Ectodermal cell (in vitro differentiated cells): ENCODE data around the gene PARP3.
"Not testable (repeated sequence)": the region's sequence is repeated elsewhere in the genome, so short reads cannot be mapped to it uniquely, and the experiment has no call there.

Experiments used
- H3K27ac ChIP-seq: 2 replicates; pipeline ENCODE4 v1.7.0; 2013; ENCODE audit warnings: mild to moderate bottlenecking, low read depth, low read length; ENCODE audit not compliant: insufficient read depth, poor library complexity, severe bottlenecking
- H3K27me3 ChIP-seq: 2 replicates; pipeline ENCODE4 v1.7.0; 2013; ENCODE audit warnings: mild to moderate bottlenecking, low read length; ENCODE audit not compliant: insufficient read depth, control insufficient read depth, poor library complexity, severe bottlenecking
- H3K36me3 ChIP-seq: one replicate; pipeline ENCODE4 v1.7.0; 2013; ENCODE audit warnings: low read length; ENCODE audit not compliant: control insufficient read depth, insufficient read depth
- H3K4me1 ChIP-seq: one replicate; pipeline ENCODE4 v1.7.0; 2013; ENCODE audit warnings: low read length; ENCODE audit not compliant: control insufficient read depth, insufficient read depth
- H3K4me3 ChIP-seq: 2 replicates; pipeline ENCODE4 v1.7.0; 2013; ENCODE audit warnings: low read depth, low read length, control low read depth; ENCODE audit not compliant: insufficient read depth
- H3K9me3 ChIP-seq: 2 replicates; pipeline ENCODE4 v1.7.0; 2013; ENCODE audit warnings: mild to moderate bottlenecking, low read length, moderate library complexity; ENCODE audit not compliant: control insufficient read depth
- WGBS, 2 experiments: methylation state at CpG; one replicate each; pipeline ENCODE4 v1.1.7; 2013; ENCODE audit warnings: missing lambda C conversion rate in 2 of 2; 5-methylcytosine and 5-hydroxymethylcytosine counted together

The PARP3 gene

GRCh38 chr3:51985063-51985462 lies 42.9 kb downstream of the PARP3 start:
- no peak overlapping the region for H3K4me3 ChIP-seq
- H3K27me3 ChIP-seq: no peaks in the 10 kb centered on the region
- H3K4me1 ChIP-seq: peaks cover 15% of the 10 kb centered on the region
- no peaks in the 10 kb centered on the region for H3K9me3 ChIP-seq
- no peaks in the 10 kb centered on the region for H3K36me3 ChIP-seq
- no peak overlapping the region for H3K27ac ChIP-seq
- WGBS, 2 experiments: 92 to 93% methylated on average over 6 of the region's 6 CpGs

- Histone ChIP-seq H3K27me3 (no peaks in the 10 kb centered on the region), H3K4me3 (no peak overlapping the region), H3K4me1 (peaks cover 15% of the 10 kb centered on the region), H3K36me3 (no peaks in the 10 kb centered on the region), H3K9me3 (no peaks in the 10 kb centered on the region), H3K27ac (no peak overlapping the region)
- 87 to 93% methylated on average over 12 of the region's 12 CpGs for WGBS, 2 experiments
Measured at GRCh38 chr3:51986010-51986947, 44.1 kb downstream of the PARP3 start.

- H3K27me3 ChIP-seq: no peaks in the 10 kb centered on the region
- H3K36me3 ChIP-seq: peaks cover 7% of the 10 kb centered on the region
- H3K27ac ChIP-seq: no peak overlapping the region
- WGBS, 2 experiments: 95 to 96% methylated on average over 7 of the region's 7 CpGs
- H3K4me1 ChIP-seq: peaks cover 12% of the 10 kb centered on the region
- H3K4me3 ChIP-seq: no peak overlapping the region
- H3K9me3 ChIP-seq: no peaks in the 10 kb centered on the region
Measured at GRCh38 chr3:51987568-51987967, 45.4 kb downstream of the PARP3 start.

- WGBS, 2 experiments: 88 to 91% methylated on average over 15 of the region's 15 CpGs
- peaks cover 10% of the 10 kb centered on the region for H3K4me1 ChIP-seq
- H3K27me3 ChIP-seq: no peaks in the 10 kb centered on the region
- no peak overlapping the region for H3K4me3 ChIP-seq
- H3K36me3 ChIP-seq: peaks cover 15% of the 10 kb centered on the region
- no peaks in the 10 kb centered on the region for H3K9me3 ChIP-seq
- no peak overlapping the region for H3K27ac ChIP-seq
Measured at GRCh38 chr3:51988286-51989146, 46.4 kb downstream of the PARP3 start.

GRCh38 chr3:51990501-51990971 lies 48.4 kb downstream of the PARP3 start:
- H3K36me3 ChIP-seq: peaks cover 26% of the 10 kb centered on the region
- not testable (repeated sequence) for H3K27ac ChIP-seq, H3K27me3 ChIP-seq, H3K9me3 ChIP-seq, H3K4me3 ChIP-seq, H3K4me1 ChIP-seq
- WGBS, 2 experiments: 95% methylated on average over 38 of the region's 38 CpGs

- Histone ChIP-seq H3K36me3 (peaks cover 26% of the 10 kb centered on the region), H3K27me3 (no peaks in the 10 kb centered on the region), H3K4me1 (peaks cover 8% of the 10 kb centered on the region), H3K9me3 (no peaks in the 10 kb centered on the region), H3K4me3 (no peak overlapping the region), H3K27ac (no peak overlapping the region)
- 94 to 96% methylated on average over 3 of the region's 3 CpGs for WGBS, 2 experiments
Measured at GRCh38 chr3:51992017-51992682, 50.0 kb downstream of the PARP3 start.

GRCh38 chr3:51993657-51994056 lies 51.5 kb downstream of the PARP3 start:
- H3K4me3 ChIP-seq, H3K27ac ChIP-seq, H3K9me3 ChIP-seq, H3K4me1 ChIP-seq, H3K27me3 ChIP-seq: not testable (repeated sequence)
- H3K36me3 ChIP-seq: peaks cover 26% of the 10 kb centered on the region
- WGBS, 2 experiments: 94 to 95% methylated on average over 4 to 7 of the region's 13 CpGs

- Histone ChIP-seq H3K36me3 (peaks cover 26% of the 10 kb centered on the region), H3K27me3 (no peaks in the 10 kb centered on the region), H3K4me3 (peak overlapping the region; percentile 100), H3K27ac (no peak overlapping the region), H3K9me3 (no peaks in the 10 kb centered on the region), H3K4me1 (peaks cover 8% of the 10 kb centered on the region)
- 96 to 100% methylated on average over 2 of the region's 2 CpGs for WGBS, 2 experiments
Measured at GRCh38 chr3:51994530-51994929, 52.4 kb downstream of the PARP3 start.

- peaks cover 8% of the 10 kb centered on the region for H3K4me1 ChIP-seq
- peak within 1 kb of the TSS; percentile 100 for H3K4me3 ChIP-seq
- peak within 1 kb of the TSS; percentile 98 for H3K27ac ChIP-seq
- H3K27me3 ChIP-seq: no peaks in the 10 kb centered on the region
- H3K36me3 ChIP-seq: peaks cover 26% of the 10 kb centered on the region
- H3K9me3 ChIP-seq: no peaks in the 10 kb centered on the region
- 0 to 1% methylated on average over 40 of the region's 40 CpGs for WGBS, 2 experiments
Measured at GRCh38 chr3:51995346-51996163, 53.4 kb downstream of the PARP3 start, which contains the start of gene RPL29. Gene RPL29 (minus strand): TSS chr3:51995895. CDS start chr3:51995461, 434 bp downstream.
